OCI-LY3 (cell line): ENCODE measurements around the gene SNX13.
"Not testable (repeated sequence)": the region's sequence is repeated elsewhere in the genome, so short reads cannot be mapped to it uniquely, and the experiment has no call there.

Experiments
- H2AFZ ChIP-seq: fragments of 200-600, 300-600 bp; shearing (Covaris generic); 2 replicates; pipeline ENCODE4 v1.6.0; 2014; ENCODE audit warnings: antibody characterized with exemption, low read depth, low read length
- H3K27ac ChIP-seq: fragments of 200-600, 300-600 bp; sonication (generic); 2 replicates; pipeline ENCODE4 v1.5.1; 2014; ENCODE audit warnings: mild to moderate bottlenecking, low read length, moderate library complexity, mixed read lengths
- H3K27me3 ChIP-seq: fragments of 200-600, 300-600 bp; sonication (generic); 2 replicates; pipeline ENCODE4 v1.6.1; 2014; ENCODE audit warnings: low read depth, low read length, mixed read lengths
- H3K36me3 ChIP-seq: fragments of 200-600, 300-600 bp; sonication (generic); replicated peaks from 2 replicates; pipeline ENCODE3; 2014; ENCODE audit warnings: low read depth, low read length, mixed read lengths
- H3K4me1 ChIP-seq: fragments of 300-600, 200-600 bp; sonication (generic); 2 replicates; pipeline ENCODE4 v1.6.1; 2014; ENCODE audit warnings: low read length, mixed read lengths
- H3K4me2 ChIP-seq: fragments of 200-600, 300-600 bp; sonication (generic); 2 replicates; pipeline ENCODE4 v1.6.1; 2014; ENCODE audit warnings: low read length, mixed read lengths
- H3K4me3 ChIP-seq: fragments of 300-600, 200-600 bp; sonication (generic); 2 replicates; pipeline ENCODE4 v1.5.1; 2014; ENCODE audit warnings: antibody characterized with exemption, mild to moderate bottlenecking, low read length, moderate library complexity
- H3K79me2 ChIP-seq: fragments of 300-600, 200-600 bp; shearing (Covaris generic); 2 replicates; pipeline ENCODE4 v1.6.1; 2014; ENCODE audit warnings: mild to moderate bottlenecking, low read length, mixed read lengths
- H3K9ac ChIP-seq: fragments of 300-600, 200-600 bp; shearing (Covaris generic); 2 replicates; pipeline ENCODE4 v1.6.0; 2014; ENCODE audit warnings: mild to moderate bottlenecking, low read length, moderate library complexity
- H3K9me3 ChIP-seq: fragments of 200-600, 300-600 bp; shearing (Covaris generic); 2 replicates; pipeline ENCODE4 v1.6.1; 2014; ENCODE audit warnings: low read length, mixed read lengths; ENCODE audit not compliant: insufficient read depth
- H4K20me1 ChIP-seq: fragments of 200-600, 300-600 bp; sonication (generic); 2 replicates; pipeline ENCODE4 v1.6.1; 2016; ENCODE audit warnings: low read length, mixed read lengths; ENCODE audit not compliant: insufficient read depth
- EZH2phosphoT487 ChIP-seq: fragments of 200-600 bp; shearing (Covaris generic); IDR thresholded peaks from 2 replicates; pipeline ENCODE4 v1.6.1; 2018; ENCODE audit warnings: antibody characterized with exemption, mixed run types, low read depth
- TF ChIP-seq, protein P1 (sequence below): fragments of 200-600, 300-600 bp; sonication (generic); IDR thresholded peaks from 2 replicates; pipeline ENCODE4 v1.5.1; 2014; ENCODE audit warnings: antibody characterized with exemption, low read length, low read depth

The SNX13 gene

DNA sequence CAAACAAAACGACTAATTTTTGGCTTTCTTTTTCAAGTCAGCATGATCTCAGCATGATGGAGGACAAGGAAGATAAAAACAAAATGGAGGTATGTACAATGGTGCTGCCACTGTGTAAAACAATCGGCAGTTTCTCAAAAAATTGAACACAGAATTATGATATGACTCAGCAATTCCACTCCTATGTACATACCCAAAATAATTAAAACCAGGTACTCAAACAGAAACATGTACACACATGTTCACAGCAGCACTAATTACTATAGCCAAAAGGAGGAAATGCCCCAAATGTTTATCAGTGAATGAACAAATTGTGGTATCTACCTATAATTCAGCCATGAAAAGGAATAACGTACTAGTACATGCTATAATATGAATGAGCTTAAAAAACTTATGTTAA, 29.9 kb downstream of the SNX13 start:
- no peak overlapping the region for H3K9ac ChIP-seq
- H3K27me3 ChIP-seq: no peaks in the 10 kb centered on the region
- TF ChIP-seq, protein P1, sequence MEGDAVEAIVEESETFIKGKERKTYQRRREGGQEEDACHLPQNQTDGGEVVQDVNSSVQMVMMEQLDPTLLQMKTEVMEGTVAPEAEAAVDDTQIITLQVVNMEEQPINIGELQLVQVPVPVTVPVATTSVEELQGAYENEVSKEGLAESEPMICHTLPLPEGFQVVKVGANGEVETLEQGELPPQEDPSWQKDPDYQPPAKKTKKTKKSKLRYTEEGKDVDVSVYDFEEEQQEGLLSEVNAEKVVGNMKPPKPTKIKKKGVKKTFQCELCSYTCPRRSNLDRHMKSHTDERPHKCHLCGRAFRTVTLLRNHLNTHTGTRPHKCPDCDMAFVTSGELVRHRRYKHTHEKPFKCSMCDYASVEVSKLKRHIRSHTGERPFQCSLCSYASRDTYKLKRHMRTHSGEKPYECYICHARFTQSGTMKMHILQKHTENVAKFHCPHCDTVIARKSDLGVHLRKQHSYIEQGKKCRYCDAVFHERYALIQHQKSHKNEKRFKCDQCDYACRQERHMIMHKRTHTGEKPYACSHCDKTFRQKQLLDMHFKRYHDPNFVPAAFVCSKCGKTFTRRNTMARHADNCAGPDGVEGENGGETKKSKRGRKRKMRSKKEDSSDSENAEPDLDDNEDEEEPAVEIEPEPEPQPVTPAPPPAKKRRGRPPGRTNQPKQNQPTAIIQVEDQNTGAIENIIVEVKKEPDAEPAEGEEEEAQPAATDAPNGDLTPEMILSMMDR: no peak
- no peak overlapping the region for H3K4me3 ChIP-seq
- no peak overlapping the region for H3K4me2 ChIP-seq
- no peaks in the 10 kb centered on the region for H3K36me3 ChIP-seq
- H3K79me2 ChIP-seq: peaks cover 50% of the 10 kb centered on the region
- no peak overlapping the region for H2AFZ ChIP-seq
- no peak overlapping the region for H3K27ac ChIP-seq
- H4K20me1 ChIP-seq: peaks cover 19% of the 10 kb centered on the region
- peaks cover 3% of the 10 kb centered on the region; the same call in 1 of the 2 replicates for H3K4me1 ChIP-seq
- H3K9me3 ChIP-seq: no peaks in the 10 kb centered on the region

GRCh38 chr7:17909310-17909709, 31.0 kb downstream of the SNX13 start:
- H3K36me3 ChIP-seq, H3K9ac ChIP-seq, H3K4me3 ChIP-seq, H2AFZ ChIP-seq, H3K27ac ChIP-seq, H3K27me3 ChIP-seq, H3K9me3 ChIP-seq, H3K4me2 ChIP-seq, H3K4me1 ChIP-seq: not testable (repeated sequence)
- Histone ChIP-seq H4K20me1 (peaks cover 13% of the 10 kb centered on the region; the same call in 1 of the 2 replicates), H3K79me2 (peaks cover 39% of the 10 kb centered on the region)

- Histone ChIP-seq H3K9me3 (no peaks in the 10 kb centered on the region), H3K9ac (no peak overlapping the region), H3K27me3 (no peaks in the 10 kb centered on the region), H3K4me2 (no peak overlapping the region), H3K4me1 (no peaks in the 10 kb centered on the region), H4K20me1 (no peaks in the 10 kb centered on the region; the same call in 1 of the 2 replicates), H3K27ac (no peak overlapping the region), H2AFZ (no peak overlapping the region), H3K4me3 (no peak overlapping the region), H3K36me3 (no peaks in the 10 kb centered on the region), H3K79me2 (peaks cover 24% of the 10 kb centered on the region)
- TF ChIP-seq, protein P1: no peak
- no peak for TF ChIP-seq EZH2phosphoT487
Observed at GRCh38 chr7:17907014-17907413, 33.3 kb downstream of the SNX13 start.

- H3K79me2 ChIP-seq: 0 out of 2 replicates have a peak, but pooled peaks cover 10% of the 10 kb centered on the region
- TF ChIP-seq, protein P1: no peak
- no peak for TF ChIP-seq EZH2phosphoT487
Observed at GRCh38 chr7:17903337-17903736, 37.0 kb downstream of the SNX13 start.

DNA sequence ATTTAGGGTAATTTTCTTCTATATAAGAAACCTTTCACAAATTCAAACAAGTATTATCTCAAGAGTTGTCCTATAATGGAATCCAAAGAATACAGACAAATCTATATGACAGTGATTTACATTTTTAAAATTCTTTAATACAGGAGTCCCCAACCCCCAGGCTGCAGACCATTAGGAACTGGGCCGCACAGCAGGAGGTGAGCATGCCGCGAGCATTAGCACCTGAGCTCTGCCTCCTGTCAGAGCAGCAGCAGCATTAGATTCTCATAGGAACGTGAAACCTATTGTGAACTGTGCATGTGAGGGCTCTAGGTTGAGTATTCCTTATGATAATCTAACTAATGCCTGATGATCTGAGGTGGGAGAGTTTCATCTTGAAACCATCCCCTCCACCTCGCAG, 37.7 kb downstream of the SNX13 start:
- Histone ChIP-seq H4K20me1 (no peaks in the 10 kb centered on the region), H3K9ac (no peak overlapping the region), H3K9me3 (no peaks in the 10 kb centered on the region), H3K4me3 (no peak overlapping the region), H3K36me3 (no peaks in the 10 kb centered on the region), H2AFZ (no peak overlapping the region), H3K4me1 (no peaks in the 10 kb centered on the region), H3K4me2 (no peak overlapping the region), H3K27ac (no peak overlapping the region), H3K79me2 (0 out of 2 replicates have a peak, but pooled peaks cover 6% of the 10 kb centered on the region), H3K27me3 (no peaks in the 10 kb centered on the region)
- no peak for TF ChIP-seq EZH2phosphoT487
- TF ChIP-seq, protein P1: no peak

More at GRCh38 chr7:17903337-17903736, 37.0 kb downstream of the SNX13 start:
- Histone ChIP-seq H2AFZ (no peak overlapping the region), H3K4me1 (no peaks in the 10 kb centered on the region), H3K36me3 (no peaks in the 10 kb centered on the region), H3K27me3 (no peaks in the 10 kb centered on the region), H3K9ac (no peak overlapping the region), H3K27ac (no peak overlapping the region), H3K4me2 (no peak overlapping the region), H4K20me1 (no peaks in the 10 kb centered on the region; the same call in 1 of the 2 replicates), H3K9me3 (no peaks in the 10 kb centered on the region), H3K4me3 (no peak overlapping the region)
